ENCODE measurements around the gene SPR. TPM values are rescaled to one million over a fixed set of nuclear protein-coding genes. Genes with fewer than 3 reads are reported as not detected.

Gene SPR
- total RNA-seq, 2 experiments from 2014 or later, result 1.3 to 3.1 TPM

- ATAC-seq, result no peak
- DNase-seq, result no peak
- peaks cover 62% of the 10 kb centered on the region for H3K27me3 Mint-ChIP-seq
- H3K36me3 Mint-ChIP-seq, result no peaks in the 10 kb centered on the region
- no peak overlapping the region for H3K4me3 Mint-ChIP-seq
- CTCF ChIA-PET, result interaction anchor here (0.6 to 2.9 kb wide), 28 partner anchors 8 to 385 kb away, joined by 3 to 24 read pairs (median 4); partner anchors contain the start of gene SPR
- H3K27ac Mint-ChIP-seq, result no peak overlapping the region
- peaks cover 21% of the 10 kb centered on the region for H3K4me1 Mint-ChIP-seq
- H3K9me3 Mint-ChIP-seq (ENCODE audit: low read depth), result no peaks in the 10 kb centered on the region
Observed at GRCh38 chr2:72863046-72863445, 24.2 kb upstream of the SPR start.

- ATAC-seq (peak; percentile 45), DNase-seq (peak; percentile 45)
- CTCF ChIA-PET, result interaction anchor here (0.7 to 2.2 kb wide), 7 partner anchors 12 to 313 kb away, joined by 3 to 13 read pairs (median 3); partner anchors contain the start of gene SPR
- H3K27ac Mint-ChIP-seq, result no peak overlapping the region
- no peak overlapping the region for H3K4me3 Mint-ChIP-seq
- H3K36me3 Mint-ChIP-seq, result no peaks in the 10 kb centered on the region
- H3K9me3 Mint-ChIP-seq (ENCODE audit: low read depth), result no peaks in the 10 kb centered on the region
- peaks cover 62% of the 10 kb centered on the region for H3K27me3 Mint-ChIP-seq
- peaks cover 21% of the 10 kb centered on the region for H3K4me1 Mint-ChIP-seq
Observed at GRCh38 chr2:72864500-72864899, 22.7 kb upstream of the SPR start.

GRCh38 chr2:72871060-72871459 lies 16.1 kb upstream of the SPR start:
- DNase-seq, result no peak
- Mint-ChIP-seq H3K27me3 (peaks cover 59% of the 10 kb centered on the region), H3K36me3 (no peaks in the 10 kb centered on the region), H3K4me3 (no peak overlapping the region), H3K9me3 (ENCODE audit: low read depth) (no peaks in the 10 kb centered on the region), H3K4me1 (no peaks in the 10 kb centered on the region), H3K27ac (no peak overlapping the region)
- ATAC-seq, result no peak
- CTCF ChIA-PET, result interaction anchor here (1.1 to 1.2 kb wide), 2 partner anchors 8 to 15 kb away, joined by 3 to 4 read pairs; no protein-coding TSS in a partner anchor

DNA sequence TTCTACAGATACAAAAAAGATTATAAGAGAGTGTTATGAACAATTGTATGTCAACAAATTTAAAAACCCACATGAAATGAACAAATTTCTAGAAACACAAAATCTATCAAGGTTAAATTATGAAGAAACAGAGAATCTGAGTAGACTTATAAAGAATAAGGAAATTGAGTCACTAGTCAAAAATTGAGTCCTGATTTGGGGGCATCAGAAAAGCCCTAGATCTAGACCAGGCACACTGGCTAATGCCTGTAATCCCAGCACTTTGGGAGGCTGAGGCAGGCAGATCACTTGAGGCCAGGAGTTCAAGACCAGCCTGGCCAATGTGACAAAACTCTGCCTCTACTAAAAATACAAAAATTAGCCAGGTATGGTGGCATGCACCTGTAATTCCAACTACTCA lies 15.3 kb upstream of the SPR start:
- Mint-ChIP-seq H3K27ac (no peak overlapping the region), H3K4me1 (no peaks in the 10 kb centered on the region), H3K9me3 (ENCODE audit: low read depth) (no peaks in the 10 kb centered on the region), H3K4me3 (no peak overlapping the region), H3K36me3 (no peaks in the 10 kb centered on the region), H3K27me3 (peaks cover 55% of the 10 kb centered on the region)
- no peak for DNase-seq
- CTCF ChIA-PET, result interaction anchor here (1.1 to 1.2 kb wide), 2 partner anchors 9 to 14 kb away, joined by 3 to 4 read pairs; no protein-coding TSS in a partner anchor
- ATAC-seq, result no peak

- no peak for DNase-seq
- Mint-ChIP-seq H3K36me3 (no peaks in the 10 kb centered on the region), H3K9me3 (ENCODE audit: low read depth) (no peaks in the 10 kb centered on the region), H3K4me1 (peaks cover 6% of the 10 kb centered on the region), H3K27ac (no peak overlapping the region), H3K27me3 (peaks cover 53% of the 10 kb centered on the region), H3K4me3 (no peak overlapping the region)
- CTCF ChIA-PET, result interaction anchor here (0.9 to 2.6 kb wide), 6 partner anchors 9 to 407 kb away, joined by 3 to 14 read pairs (median 4); no protein-coding TSS in a partner anchor
- no peak for ATAC-seq
Observed at GRCh38 chr2:72883356-72883962, 3.7 kb upstream of the SPR start.

DNA sequence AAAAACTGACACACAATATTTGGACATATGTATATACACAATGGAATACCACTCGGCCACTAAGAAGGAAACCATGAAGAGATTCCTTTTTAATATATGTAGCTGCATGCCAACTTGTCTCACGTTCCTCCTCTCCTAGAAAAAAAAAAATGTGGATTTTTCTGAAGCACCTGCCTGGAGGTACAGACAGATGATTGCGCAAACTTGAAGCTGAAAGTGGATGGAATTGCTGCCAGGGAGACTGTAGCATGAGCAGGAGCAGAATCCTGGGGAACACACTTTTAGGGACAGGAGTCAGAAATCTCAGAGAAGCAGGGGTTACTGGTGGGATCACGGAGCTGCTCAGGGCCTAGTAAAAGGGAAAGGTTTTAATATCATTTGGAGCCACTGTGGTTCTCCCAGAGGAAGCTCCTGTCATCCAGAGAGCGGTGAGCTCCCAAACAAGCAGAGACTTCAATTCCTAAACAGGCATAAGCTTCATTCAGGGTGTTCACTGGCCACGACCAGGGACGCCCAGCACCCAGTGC lies 640 bp upstream of the SPR start:
- Mint-ChIP-seq H3K27me3 (peaks cover 56% of the 10 kb centered on the region), H3K9me3 (ENCODE audit: low read depth) (no peaks in the 10 kb centered on the region), H3K27ac (no peak overlapping the region), H3K36me3 (no peaks in the 10 kb centered on the region), H3K4me1 (peaks cover 6% of the 10 kb centered on the region), H3K4me3 (peak overlapping the region; percentile 52)
- no peak for ATAC-seq
- DNase-seq, result no peak
- CTCF ChIA-PET, result interaction anchor here (0.7 to 10.9 kb wide), 17 partner anchors 9 to 290 kb away, joined by 3 to 306 read pairs (median 6); partner anchors contain the start of gene EMX1

DNA sequence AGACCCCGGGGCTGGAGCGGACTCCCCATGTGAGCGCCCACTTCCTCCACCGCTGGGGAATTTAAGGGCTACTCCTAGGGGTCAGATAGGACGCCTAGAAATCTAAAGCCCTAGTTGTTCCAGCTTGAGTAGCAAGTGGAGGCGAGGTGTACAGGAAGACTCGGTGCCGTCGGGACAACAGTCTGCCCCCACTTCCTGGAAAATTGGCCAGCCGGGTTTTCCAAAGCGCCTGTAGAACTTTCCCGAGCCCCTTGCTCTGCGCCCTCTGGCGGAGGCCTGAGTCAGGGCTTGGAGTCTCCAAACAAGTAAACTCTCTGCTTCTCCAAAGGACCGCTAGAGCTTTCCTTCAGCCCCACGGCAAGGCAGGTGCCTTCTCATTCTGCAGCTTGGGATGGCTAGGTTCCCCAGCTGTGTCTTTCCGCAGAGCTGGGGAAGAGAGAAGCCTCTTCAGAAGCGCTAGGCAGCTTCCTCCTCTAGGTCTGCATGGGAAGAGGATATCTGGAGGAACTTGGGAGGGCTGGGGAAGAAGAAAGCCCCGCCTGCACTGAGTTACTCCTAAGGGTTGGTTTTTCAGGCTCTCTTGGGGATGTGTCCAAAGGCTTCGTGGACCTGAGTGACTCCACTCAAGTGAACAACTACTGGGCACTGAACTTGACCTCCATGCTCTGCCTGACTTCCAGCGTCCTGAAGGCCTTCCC lies 681 bp downstream of the SPR start:
- Mint-ChIP-seq H3K4me3 (peak overlapping the region; percentile 50), H3K36me3 (no peaks in the 10 kb centered on the region), H3K27ac (no peak overlapping the region), H3K4me1 (peaks cover 6% of the 10 kb centered on the region), H3K27me3 (peaks cover 47% of the 10 kb centered on the region), H3K9me3 (ENCODE audit: low read depth) (no peaks in the 10 kb centered on the region)
- DNase-seq (peak; percentile 69), ATAC-seq (peak; percentile 52)
- CTCF ChIA-PET, result interaction anchor here (0.7 to 10.9 kb wide), 31 partner anchors 8 to 325 kb away, joined by 3 to 306 read pairs (median 5); partner anchors contain the start of gene EMX1

DNA sequence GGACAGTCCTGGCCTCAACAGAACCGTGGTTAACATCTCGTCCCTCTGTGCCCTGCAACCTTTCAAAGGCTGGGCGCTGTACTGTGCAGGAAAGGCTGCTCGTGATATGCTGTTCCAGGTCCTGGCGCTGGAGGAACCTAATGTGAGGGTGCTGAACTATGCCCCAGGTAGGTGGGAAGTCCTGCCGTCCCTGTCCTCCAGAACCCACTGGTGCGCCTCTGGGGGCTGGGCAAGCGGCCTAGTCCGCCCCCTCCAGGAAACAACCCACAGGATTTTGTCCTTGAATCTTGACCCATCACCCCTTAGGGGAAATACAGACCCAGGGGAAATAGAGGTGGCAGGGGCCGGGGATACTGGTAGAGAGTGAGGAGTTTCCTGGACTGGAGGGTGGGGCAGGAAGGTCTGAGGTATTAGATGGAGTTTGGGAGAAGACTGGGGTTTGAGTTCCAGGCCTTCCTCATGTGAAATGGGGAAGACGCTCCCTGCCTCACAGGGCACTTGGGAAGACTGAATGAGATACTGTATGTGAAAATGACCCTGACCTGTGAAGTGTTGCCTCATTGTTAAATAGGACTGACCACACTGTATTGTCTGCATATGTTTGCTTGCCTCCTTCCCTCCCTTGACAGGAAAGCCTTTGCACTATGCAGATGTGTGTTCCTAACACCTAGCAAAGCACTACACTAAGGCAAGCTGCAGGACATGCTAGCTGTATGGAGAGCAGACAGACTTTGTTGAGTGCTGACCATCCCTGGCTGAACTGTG lies 1.4 kb downstream of the SPR start:
- Mint-ChIP-seq H3K9me3 (ENCODE audit: low read depth) (no peaks in the 10 kb centered on the region), H3K27me3 (peaks cover 42% of the 10 kb centered on the region), H3K36me3 (no peaks in the 10 kb centered on the region), H3K27ac (no peak overlapping the region), H3K4me3 (no peak overlapping the region), H3K4me1 (peaks cover 6% of the 10 kb centered on the region)
- CTCF ChIA-PET, result interaction anchor here (0.8 to 10.9 kb wide), 18 partner anchors 13 to 289 kb away, joined by 3 to 306 read pairs (median 6); no protein-coding TSS in a partner anchor
- ATAC-seq (no peak), DNase-seq (no peak)

DNA sequence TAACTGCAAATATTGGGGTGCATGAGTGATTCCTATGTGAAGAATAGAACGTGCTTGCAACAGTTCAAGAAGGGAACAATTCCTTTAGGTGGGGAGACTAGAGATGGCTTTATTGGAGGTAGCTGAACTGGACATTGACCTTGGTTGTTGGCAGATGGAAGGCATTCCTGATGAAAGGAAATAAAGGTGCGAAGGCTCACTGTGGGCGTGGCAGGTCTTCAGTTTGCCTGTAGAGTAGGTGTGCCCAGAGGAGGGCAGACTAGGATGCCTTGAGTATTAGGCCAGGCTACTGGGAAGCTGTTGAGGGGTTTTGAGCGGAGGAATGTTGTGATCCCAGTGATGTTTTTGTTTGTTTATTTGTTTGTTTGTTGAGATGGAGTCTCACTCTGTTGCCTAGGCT lies 2.8 kb downstream of the SPR start:
- Mint-ChIP-seq H3K4me1 (peaks cover 6% of the 10 kb centered on the region), H3K27me3 (peaks cover 36% of the 10 kb centered on the region), H3K4me3 (no peak overlapping the region), H3K9me3 (ENCODE audit: low read depth) (no peaks in the 10 kb centered on the region), H3K36me3 (no peaks in the 10 kb centered on the region), H3K27ac (no peak overlapping the region)
- no peak for DNase-seq
- no peak for ATAC-seq
- CTCF ChIA-PET, result interaction anchor here (1.3 to 10.9 kb wide), 3 partner anchors 28 to 288 kb away, joined by 3 to 306 read pairs (median 74); no protein-coding TSS in a partner anchor

DNA sequence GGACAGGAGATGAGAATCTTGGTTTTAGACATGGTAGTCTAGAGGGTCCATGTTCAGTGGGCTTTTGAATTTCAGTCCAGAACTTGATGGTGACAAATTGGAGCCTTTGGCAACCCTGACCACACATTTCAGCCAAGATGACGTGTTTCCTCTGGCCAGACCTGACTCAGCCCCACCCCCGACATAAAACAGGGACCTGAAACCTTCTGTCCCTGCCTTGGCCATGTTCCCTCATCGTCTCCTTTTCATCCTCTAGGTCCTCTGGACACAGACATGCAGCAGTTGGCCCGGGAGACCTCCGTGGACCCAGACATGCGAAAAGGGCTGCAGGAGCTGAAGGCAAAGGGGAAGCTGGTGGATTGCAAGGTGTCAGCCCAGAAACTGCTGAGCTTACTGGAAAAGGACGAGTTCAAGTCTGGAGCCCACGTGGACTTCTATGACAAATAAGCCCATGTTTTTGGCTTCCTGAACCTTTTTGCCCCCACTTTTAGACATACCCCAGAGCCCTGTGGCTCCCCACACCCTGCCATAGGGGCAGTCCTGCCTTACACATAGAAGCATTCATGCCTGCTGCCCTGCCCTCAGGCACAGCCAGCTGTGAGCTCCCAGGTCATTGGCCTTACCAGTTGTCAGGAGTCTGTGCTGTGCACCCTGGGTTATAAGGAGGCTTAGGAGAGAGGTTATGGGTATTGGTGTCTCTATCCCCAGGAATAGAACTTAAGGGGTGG lies 4.0 kb downstream of the SPR start:
- Mint-ChIP-seq H3K9me3 (ENCODE audit: low read depth) (no peaks in the 10 kb centered on the region), H3K4me3 (no peak overlapping the region), H3K27me3 (peaks cover 35% of the 10 kb centered on the region), H3K27ac (no peak overlapping the region), H3K36me3 (no peaks in the 10 kb centered on the region), H3K4me1 (peaks cover 10% of the 10 kb centered on the region)
- ATAC-seq (no peak), DNase-seq (no peak)
- CTCF ChIA-PET, result interaction anchor here (1.0 to 10.9 kb wide), 9 partner anchors 8 to 287 kb away, joined by 3 to 306 read pairs (median 14); no protein-coding TSS in a partner anchor

DNA sequence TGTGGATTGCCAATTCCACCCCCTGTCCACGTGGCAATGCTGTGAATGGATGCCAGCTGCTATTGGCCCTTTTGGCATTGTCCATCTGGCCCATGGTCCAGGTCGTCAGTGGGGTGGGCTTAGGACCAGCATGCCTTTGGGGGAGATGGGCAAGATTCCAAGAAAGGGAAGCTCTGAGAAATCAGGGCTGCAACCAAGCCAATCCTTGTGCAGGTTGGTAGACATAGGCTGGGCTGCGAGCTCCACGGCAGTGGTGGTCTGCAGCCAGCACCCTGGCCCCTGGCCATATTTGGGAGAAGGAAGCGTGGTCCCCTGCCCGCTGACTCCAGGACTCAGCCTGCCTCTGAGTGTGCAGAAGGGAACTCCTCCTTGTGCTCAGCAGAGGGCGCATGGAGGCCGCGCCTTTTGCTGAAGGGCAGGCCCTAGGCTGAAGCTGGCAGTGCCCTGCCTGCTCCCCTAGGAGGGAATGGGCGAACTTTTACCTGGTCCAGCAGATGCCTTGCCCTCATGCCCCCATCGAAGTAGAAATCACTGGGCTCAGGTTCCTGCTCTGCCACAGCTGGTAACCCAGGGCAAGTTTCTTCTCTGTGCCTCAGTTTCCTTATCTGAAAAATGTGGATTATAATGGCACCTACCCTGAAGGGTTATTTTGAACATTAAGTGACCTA lies 5.4 kb downstream of the SPR start:
- CTCF ChIA-PET, result interaction anchor here (0.6 to 10.9 kb wide), 38 partner anchors 10 to 320 kb away, joined by 3 to 306 read pairs (median 4); partner anchors contain the start of genes RAB11FIP5 and SFXN5
- no peaks in the 10 kb centered on the region for H3K9me3 Mint-ChIP-seq (ENCODE audit: low read depth)
- H3K27me3 Mint-ChIP-seq, result peaks cover 32% of the 10 kb centered on the region
- no peaks in the 10 kb centered on the region for H3K36me3 Mint-ChIP-seq
- ATAC-seq, result peak; percentile 88
- H3K27ac Mint-ChIP-seq, result no peak overlapping the region
- H3K4me1 Mint-ChIP-seq, result peaks cover 4% of the 10 kb centered on the region
- DNase-seq, result peak; percentile 79
- no peak overlapping the region for H3K4me3 Mint-ChIP-seq
